Lower leg skin (tissue), 3 donors: ENCODE data around the gene MYO18B.

ENCODE experiments used
- POLR2A ChIP-seq, 2 donors: fragments of 450-650 bp; IDR thresholded peaks; one replicate each; pipeline ENCODE4 v1.6.1; 2016 to 2017; ENCODE audit warnings: antibody characterized with exemption in 2 of 2, mild to moderate bottlenecking in 1 of 2, moderate library complexity in 1 of 2
- TF ChIP-seq, protein P1 (sequence below), 3 donors: fragments of 450-650 bp; IDR thresholded peaks; one replicate each; pipeline ENCODE4 v1.5.1; 2016; ENCODE audit warnings: antibody characterized with exemption in 3 of 3, mild to moderate bottlenecking in 3 of 3, moderate library complexity in 2 of 3

DNA sequence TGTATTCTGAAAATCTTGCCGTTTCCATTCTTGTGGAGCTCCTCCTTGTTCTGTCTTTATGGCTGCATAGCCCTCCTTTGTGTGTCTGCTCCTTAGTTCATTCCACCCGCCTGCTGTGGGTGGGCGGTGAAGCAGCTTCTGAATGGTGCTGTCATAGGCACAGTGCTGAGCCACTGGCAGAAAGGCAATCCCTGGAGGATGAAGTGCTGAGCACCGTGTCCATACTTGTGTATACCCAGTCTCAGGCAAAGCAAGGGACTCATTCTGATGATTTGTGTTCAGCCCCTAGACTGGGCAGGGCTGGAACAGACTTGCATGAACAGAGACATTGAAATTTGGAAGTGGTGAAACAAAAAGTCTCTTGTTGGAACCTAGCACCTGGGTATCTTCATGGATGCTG is 134.9 kb downstream of the MYO18B start:
- TF ChIP-seq, protein P1, sequence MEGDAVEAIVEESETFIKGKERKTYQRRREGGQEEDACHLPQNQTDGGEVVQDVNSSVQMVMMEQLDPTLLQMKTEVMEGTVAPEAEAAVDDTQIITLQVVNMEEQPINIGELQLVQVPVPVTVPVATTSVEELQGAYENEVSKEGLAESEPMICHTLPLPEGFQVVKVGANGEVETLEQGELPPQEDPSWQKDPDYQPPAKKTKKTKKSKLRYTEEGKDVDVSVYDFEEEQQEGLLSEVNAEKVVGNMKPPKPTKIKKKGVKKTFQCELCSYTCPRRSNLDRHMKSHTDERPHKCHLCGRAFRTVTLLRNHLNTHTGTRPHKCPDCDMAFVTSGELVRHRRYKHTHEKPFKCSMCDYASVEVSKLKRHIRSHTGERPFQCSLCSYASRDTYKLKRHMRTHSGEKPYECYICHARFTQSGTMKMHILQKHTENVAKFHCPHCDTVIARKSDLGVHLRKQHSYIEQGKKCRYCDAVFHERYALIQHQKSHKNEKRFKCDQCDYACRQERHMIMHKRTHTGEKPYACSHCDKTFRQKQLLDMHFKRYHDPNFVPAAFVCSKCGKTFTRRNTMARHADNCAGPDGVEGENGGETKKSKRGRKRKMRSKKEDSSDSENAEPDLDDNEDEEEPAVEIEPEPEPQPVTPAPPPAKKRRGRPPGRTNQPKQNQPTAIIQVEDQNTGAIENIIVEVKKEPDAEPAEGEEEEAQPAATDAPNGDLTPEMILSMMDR (IDR thresholded peaks at IDR 0.05): no peak
- TF ChIP-seq POLR2A (IDR thresholded peaks at IDR 0.05): no peak
